ENCODE results near the gene CCDC87.
"Not testable (repeated sequence)": the region's sequence is repeated elsewhere in the genome, so short reads cannot be mapped to it uniquely, and the experiment has no call there.

Gene CCDC87, protein sequence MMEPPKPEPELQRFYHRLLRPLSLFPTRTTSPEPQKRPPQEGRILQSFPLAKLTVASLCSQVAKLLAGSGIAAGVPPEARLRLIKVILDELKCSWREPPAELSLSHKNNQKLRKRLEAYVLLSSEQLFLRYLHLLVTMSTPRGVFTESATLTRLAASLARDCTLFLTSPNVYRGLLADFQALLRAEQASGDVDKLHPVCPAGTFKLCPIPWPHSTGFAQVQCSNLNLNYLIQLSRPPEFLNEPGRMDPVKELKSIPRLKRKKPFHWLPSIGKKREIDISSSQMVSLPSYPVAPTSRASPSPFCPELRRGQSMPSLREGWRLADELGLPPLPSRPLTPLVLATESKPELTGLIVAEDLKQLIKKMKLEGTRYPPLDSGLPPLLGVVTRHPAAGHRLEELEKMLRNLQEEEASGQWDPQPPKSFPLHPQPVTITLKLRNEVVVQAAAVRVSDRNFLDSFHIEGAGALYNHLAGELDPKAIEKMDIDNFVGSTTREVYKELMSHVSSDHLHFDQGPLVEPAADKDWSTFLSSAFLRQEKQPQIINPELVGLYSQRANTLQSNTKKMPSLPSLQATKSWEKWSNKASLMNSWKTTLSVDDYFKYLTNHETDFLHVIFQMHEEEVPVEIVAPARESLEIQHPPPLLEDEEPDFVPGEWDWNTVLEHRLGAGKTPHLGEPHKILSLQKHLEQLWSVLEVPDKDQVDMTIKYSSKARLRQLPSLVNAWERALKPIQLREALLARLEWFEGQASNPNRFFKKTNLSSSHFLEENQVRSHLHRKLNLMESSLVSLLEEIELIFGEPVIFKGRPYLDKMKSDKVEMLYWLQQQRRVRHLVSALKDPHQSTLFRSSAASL

DNA sequence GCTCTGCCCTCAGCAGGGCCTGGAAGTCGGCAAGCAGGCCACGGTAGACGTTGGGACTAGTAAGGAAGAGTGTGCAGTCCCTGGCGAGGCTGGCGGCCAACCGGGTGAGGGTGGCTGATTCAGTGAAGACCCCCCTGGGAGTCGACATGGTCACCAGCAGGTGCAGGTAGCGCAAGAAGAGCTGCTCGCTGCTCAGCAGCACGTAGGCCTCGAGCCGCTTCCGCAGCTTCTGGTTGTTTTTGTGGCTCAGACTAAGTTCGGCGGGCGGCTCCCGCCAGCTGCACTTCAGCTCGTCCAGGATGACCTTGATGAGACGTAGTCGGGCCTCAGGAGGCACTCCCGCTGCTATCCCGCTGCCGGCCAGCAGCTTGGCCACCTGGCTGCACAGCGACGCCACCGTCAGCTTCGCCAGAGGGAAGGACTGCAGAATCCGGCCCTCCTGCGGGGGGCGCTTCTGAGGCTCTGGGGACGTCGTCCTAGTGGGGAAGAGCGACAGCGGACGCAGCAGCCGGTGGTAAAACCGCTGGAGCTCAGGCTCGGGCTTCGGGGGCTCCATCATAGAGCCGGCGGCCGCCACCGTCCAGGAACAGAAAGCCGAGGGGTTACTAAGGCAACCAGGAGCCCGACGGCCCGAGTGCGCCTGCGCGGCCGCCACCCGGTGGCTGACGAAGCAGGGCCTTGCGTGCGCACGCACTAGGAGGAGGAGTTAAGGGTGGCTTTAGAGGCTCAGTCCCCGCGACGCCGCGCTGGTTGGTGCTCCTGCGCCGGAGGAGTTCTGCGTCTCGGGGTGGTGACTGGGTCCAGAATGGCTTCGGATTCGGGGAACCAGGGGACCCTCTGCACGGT is at the start of gene CCDC87, which contains the start of gene CCS:
Gene CCDC87 (minus strand): TSS at position 607 of the 846 bp plus-strand sequence. CDS start 48 bp downstream, at position 559.
Gene CCS (plus strand): TSS at position 729 of the 846 bp plus-strand sequence. CDS start 77 bp downstream, at position 806.
- peak; percentile 91 for DNase-seq

DNA sequence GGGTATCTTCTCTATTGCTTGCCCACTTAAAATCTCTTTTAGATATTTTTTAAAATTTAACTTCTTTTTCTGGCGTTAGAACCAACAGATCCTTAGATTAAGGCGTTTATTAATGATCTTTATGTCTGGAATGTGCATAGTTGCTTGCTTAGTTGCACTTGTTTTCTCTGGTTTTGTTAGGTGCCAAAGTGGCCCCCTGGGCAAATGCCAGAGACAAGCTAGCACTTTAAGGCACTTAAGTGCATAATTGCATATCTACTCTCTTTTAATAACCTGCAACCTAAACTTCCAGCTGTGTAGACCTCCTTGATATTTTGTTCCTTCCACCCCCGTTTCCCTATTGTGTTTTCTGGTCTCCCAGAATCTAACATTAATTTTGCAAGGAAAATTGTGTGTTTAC is 49.0 kb upstream of the CCDC87 start:
- DNase-seq = no peak

DNA sequence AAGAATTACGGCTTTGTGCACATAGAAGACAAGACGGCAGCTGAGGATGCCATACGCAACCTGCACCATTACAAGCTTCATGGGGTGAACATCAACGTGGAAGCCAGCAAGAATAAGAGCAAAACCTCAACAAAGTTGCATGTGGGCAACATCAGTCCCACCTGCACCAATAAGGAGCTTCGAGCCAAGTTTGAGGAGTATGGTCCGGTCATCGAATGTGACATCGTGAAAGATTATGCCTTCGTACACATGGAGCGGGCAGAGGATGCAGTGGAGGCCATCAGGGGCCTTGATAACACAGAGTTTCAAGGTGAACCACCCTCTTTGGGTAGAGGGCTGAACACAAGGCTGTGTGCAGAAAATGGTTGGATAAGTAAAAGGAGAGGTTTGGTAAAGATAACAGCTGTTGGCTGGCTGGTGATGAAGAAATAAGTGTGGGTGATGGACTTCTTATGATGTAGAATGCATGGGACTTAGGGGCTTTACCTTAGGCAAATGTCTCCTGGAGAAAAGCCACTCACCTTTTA is 47.0 kb upstream of the CCDC87 start:
- DNase-seq = not testable (repeated sequence)

DNA sequence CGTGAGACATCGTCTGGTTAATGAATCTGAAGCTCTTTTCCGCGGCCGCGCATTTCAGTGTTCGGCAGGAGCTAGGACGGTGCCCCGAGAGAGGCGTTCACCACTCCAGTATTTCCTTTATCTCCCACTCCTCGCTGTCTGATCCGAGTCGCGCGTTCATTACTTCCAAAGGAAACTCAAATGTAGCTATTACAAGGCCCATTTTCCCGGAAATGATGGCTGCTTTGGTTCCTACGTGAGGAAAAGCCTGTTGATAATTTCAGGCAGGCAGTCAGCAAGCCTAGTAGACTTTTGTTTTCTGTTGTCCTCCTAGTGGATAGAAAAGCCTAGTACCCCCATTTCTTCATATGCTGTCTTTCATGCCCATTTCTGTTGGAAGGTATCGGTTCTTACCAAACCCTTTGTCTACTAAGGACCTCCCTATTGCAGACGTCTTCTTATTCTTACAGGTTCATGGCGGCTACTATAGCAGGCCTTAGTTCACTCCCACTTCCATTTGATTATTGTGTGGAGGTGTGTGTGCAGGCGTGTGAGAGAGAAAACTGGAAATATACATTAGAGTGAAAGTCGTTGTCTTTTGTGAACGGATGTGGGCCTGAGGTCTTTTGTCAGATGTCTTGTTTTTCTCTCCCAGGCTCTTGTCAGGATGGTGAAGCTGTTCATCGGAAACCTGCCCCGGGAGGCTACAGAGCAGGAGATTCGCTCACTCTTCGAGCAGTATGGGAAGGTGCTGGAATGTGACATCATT is 46.4 kb upstream of the CCDC87 start:
- DNase-seq = no peak

DNA sequence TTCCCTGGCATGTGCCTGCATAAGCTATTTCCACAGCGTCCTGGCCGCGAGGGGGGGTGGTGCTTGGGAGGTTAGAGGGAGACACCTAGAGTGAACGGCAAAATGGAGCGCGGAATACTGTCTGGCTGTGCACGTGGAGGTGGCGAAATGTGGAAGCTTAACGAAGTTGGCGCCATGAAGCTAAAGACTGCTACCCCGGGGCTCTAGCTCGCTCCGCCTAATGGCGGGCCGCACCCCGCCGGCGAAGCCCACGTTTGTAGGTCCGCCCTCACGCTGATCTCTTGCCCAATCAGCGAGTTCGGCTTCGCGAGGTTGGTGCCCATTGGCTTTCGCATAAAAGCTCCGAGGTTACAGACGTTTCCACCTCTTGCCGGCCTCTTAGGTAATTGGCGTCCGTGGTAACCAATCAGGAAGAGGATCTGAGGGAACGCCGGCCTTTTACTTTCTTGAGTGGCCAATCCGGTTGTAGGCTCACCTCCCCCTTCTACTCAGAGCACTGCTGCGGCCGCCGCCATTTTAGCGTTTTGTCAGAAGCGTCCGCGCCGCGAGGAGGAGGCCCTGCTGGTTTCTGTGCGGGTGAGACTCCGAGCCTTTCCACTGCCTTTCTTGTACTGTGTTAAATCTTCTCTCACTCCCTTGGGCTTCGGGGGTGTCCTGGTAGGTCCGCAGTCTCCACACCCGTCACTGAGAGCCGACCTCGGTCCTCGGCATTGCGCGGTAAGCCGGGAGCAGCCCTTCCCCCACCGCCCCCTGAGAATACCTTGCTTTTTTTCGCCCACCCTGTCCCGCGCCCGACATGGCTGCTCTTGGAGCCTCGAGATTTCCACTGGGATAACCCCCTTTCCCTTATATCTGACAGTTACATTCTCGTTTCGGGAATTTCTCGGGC is 45.6 kb upstream of the CCDC87 start, which contains the start of gene RBM4:
Gene RBM4 (plus strand): TSS at position 527 of the 889 bp plus-strand sequence. CDS start 1,009 bp downstream, outside the sequence.
- peak; percentile 99 for DNase-seq

DNA sequence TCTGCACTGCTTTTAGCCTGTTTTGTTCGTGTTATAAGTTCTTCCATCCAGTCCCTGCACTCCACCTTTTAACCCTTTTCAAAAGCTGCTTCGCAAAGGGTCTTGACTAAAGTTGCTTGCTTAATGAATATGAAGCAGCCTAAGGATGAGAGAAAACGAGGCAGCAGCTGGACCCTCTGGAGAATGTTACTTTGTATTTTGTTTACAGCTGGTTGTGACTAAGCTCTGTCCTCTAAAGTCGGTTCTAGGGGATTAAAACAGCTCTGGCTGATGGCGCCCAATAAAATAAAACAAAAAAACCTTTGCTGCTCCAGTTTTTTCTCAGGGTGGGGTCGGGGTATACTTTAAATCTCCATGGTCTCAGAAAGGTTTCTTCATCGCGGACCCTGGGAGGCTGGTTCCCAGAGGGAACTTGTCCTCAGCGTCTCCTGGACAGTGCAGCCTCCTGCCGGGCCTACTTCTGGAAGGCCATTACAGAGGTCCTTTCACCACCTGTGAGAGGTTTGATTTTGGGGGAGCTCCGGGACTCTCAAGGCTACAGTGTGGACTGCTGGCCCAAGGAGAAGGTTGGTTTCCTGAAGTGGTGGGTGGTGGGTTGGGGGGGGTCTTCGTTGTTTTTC is 44.8 kb upstream of the CCDC87 start:
- no peak for DNase-seq

DNA sequence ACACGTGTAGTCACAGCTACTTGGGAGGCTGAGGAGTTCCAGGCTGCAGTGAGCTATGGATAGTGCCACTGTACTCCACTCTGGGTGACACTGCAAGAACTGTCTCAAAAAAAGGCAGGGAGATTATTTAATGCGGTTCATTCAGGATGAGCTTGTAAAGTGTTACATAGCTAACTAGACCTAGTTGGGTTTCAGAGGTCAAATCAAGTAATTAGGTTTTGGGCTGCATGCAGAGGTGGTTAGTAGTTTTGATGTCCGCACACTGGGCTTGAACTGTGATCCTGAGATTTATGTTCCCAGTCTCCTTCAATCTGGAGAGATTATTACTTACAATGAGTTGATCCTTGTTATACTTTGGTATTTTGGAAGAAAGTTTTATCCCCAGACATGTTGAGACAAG is 43.5 kb upstream of the CCDC87 start:
- no peak for DNase-seq

DNA sequence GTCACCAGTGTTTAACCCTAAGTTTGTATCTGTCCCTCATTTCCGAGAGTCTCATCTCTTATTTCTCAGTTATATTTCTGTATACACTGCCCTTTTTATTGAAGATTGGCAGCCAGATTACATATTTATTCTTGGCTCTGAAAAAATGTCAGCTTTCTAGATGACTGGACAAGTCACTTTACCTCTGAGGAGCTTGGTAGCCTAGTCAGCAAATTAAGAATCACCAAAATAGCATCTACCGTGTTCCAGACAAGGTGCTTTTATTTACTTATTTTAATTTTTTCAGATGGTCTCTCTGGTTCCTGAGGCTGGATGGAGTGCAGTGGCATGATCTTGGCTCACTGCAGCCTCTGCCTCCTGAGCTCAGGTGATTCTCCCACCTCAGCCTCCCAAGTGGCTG is 40.1 kb upstream of the CCDC87 start:
- no peak for DNase-seq

DNA sequence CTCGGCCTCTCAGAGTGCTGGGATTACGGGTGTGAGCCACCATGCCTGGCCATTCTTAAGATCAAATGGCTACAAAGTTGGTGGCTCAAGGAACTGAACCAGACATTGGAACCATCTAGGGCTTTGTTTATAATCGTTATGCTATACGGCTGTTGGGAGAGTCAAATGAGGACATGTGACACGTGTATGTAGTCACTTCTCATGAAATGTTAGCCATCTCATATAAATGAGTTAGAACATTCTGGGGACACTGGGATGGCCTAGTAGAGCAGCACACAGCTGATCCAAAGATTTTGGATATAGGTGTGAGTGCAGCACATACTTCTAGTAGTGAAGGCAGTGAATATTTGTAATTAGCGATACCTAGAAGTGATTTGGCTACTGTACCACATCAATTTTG is 39.0 kb upstream of the CCDC87 start:
- no peak for DNase-seq

DNA sequence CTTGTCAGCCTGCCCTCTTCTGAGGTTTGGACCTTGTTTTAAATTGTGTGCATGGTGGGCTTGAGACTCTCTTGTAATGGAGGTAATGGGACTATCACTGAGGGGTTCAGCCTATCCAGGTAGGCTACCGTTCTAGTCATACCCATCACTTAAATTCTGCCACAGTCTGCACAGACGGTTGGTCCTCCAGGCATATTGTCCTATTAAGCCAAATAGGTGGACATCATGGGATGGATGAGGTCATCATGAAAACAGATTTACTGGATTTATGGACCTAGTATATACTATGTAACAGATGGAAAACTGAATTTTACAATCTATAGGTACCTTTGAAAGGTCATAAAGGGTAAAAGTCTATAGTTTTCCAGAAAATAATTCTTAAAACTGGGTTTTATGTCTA is 36.5 kb upstream of the CCDC87 start:
- no peak for DNase-seq

DNA sequence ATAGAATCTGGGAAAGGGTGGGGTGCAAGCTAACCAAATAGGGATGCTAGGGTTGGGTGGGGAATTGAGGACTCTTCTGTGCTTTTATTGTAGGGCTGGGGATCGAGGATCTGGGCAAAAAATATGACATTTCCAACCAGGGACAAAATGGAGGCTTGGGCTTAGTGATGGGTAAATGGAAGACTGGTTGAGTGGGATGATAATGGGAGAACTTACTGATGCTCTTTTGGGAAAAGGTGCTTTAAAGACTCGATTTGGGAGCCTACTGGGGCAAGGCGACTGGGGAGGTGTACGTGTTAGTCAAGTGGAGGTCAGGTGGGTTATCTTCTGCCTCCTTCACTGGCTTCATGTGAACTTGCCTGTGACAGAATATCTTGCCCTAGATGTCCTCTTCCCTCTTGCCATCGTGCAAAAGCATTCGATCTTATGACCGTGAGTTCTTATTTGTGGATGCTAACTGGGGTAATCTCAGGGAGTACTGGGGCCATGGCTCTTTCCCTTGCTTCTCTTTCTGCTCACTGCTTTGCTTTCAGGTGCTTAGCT is 35.3 kb upstream of the CCDC87 start:
- no peak for DNase-seq

DNA sequence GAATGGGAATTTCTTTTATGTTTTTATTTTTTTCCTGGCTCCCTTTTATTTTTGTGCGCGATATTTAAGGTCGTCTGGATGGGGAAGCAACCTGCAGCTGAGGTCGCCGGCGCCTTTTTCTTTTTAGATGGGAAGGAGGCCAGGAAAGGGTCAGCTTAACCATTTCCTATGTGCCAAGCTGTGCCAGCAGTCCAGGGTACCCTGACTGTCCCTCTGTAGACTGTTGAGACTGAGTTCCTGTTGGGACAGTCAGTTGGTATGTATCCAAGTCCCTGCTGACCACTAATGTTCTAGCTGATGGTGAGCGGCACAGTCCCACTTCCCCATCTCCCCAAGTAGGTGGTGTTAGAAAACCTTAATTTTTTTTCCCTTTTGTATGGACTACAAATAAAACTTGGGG is 34.1 kb upstream of the CCDC87 start:
- DNase-seq = no peak

DNA sequence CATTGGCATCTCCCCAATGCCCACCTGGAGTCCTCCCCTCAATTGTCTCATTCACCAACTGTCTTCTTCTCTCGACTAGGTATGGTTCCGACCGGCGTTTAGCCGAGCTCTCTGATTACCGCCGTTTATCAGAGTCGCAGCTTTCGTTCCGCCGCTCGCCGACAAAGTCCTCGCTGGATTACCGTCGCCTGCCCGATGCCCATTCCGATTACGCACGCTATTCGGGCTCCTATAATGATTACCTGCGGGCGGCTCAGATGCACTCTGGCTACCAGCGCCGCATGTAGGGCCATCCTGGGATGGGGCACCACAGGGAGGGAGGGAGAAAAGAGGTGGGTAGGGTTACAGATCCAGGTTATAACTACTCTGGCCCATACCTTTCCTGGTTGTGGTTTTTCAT is 33.5 kb upstream of the CCDC87 start:
- DNase-seq = no peak

DNA sequence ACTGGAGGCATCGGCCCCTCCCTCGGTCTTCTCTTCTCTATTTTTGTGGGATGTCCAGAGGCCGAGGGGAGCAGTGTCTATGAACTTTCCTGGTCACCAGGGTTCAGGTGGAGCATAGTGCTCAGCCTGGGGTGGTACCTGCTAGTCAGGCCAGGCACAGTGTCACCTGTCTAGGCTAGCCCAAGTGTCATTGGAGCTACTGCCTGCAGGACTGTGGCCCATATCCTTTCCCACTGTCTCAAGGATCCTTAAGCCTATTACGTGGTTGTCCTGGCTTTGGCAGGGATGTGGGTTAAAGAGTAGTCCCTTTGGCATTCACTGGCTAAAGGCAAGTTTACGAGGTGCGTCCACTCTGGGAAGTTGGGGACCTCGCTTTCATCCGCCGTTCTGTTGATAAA is 32.9 kb upstream of the CCDC87 start:
- DNase-seq = no peak

DNA sequence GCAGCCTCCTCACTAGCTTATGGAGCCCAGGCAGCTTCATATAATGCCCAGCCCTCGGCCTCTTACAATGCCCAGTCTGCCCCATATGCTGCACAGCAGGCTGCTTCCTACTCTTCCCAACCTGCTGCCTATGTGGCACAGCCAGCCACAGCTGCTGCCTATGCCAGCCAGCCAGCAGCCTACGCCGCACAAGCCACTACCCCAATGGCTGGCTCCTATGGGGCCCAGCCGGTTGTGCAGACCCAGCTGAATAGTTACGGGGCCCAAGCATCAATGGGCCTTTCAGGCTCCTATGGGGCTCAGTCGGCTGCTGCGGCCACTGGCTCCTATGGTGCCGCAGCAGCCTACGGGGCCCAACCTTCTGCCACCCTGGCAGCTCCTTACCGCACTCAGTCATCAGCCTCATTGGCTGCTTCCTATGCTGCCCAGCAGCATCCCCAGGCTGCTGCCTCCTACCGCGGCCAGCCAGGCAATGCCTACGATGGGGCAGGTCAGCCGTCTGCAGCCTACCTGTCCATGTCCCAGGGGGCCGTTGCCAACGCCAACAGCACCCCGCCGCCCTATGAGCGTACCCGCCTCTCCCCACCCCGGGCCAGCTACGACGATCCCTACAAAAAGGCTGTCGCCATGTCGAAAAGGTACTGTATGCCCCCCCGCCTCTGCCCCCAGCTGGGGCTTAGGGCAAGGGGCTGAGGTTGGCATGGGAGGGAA is 32.3 kb upstream of the CCDC87 start:
- no peak for DNase-seq

DNA sequence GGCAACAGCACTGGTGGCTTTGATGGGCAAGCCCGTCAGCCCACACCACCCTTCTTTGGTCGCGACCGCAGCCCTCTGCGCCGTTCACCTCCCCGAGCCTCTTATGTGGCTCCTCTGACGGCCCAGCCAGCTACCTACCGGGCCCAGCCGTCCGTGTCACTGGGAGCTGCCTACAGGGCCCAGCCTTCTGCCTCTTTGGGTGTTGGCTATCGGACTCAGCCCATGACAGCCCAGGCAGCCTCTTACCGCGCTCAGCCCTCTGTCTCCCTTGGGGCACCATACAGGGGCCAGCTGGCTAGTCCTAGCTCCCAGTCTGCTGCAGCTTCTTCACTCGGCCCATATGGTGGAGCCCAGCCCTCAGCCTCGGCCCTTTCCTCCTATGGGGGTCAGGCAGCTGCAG is 31.6 kb upstream of the CCDC87 start:
- no peak for DNase-seq

DNA sequence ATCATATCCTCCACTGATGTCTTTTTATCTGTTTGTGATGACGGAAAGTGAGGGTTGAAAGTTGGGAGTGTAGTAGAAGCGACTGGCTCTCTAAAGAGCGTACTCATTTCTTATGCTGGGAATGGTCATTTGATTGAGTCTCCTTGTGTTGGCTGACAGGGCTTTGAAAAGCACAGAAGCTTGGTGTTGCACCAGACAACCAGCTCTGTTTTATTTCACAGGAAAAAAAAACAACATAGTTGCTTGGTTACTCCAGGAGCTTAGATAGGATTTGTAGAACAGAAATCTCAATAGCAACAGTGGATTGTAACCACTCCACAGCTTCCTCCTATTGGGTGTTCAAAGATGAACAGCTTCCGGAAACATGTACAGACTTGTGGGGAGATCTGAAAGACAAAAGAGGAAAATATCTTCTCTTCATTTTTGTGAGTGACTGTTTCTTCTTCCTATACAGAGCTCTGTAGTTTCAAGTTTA is 26.3 kb upstream of the CCDC87 start:
- DNase-seq = no peak

DNA sequence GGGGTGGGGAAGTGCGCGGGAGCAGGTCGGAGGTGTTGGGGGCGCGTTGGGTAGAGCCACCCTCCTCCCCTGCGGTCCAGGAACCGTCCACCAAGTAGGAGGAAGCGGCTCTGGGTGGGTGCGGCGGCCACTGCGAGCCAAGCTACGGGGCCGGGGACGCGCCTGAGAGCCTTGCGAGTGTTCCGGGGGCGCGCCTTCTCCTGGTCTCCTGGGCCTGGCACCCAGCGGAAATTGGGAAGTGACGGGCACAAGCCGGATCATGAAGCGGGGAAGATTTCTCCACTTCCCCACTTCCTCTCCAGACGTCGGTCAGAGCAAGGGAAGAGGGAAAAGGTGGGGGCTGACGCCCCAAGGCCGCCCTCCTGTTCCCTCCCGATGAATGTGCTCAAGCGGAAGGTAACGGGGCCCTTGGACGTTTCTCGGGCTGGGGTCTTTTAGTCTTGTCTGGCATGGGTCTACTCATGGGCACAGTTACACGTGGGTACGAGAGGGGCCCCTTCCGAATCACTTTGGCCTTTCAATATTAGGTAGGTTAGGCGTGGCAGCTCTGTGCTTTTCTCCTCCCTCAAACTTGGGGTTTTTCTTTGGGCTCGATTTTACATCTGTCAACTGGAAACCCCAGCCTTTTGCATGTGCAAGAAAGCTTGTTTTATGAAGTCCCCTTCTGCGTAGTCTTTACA is 24.4 kb upstream of the CCDC87 start:
- DNase-seq = no peak

Measured in NCI-H1048 (cell line).